Endothelial cell of umbilical vein (primary cell): ENCODE data around the gene KCNH1. TPM values are rescaled to one million over a fixed set of nuclear protein-coding genes. Genes with fewer than 3 reads are reported as not detected.

Source experiments
- BruUV-seq: library from RNA; stranded (reverse); fragments of 400-500 nt; replicated peaks from 2 replicates; lab custom pipeline; 2021; lab: Mats Ljungman, UMichigan
- CTCF ChIA-PET: fragments of 300-600, 350-600 bp; sonication (Branson Sonifier 250); formaldehyde crosslinking; loops from one replicate; lab custom pipeline; 2021; ENCODE audit warnings: antibody characterized with exemption, inconsistent platforms; lab: Charles Lee
- POLR2A ChIA-PET: fragments of 300-600, 350-600 bp; sonication (Branson Sonifier 250); formaldehyde crosslinking; loops from one replicate; lab custom pipeline; 2021; ENCODE audit warnings: antibody characterized with exemption, inconsistent platforms; lab: Charles Lee
- DNase-seq: peaks from one replicate; pipeline ENCODE4 v3.0.0-alpha.2; 2011; ENCODE audit warnings: low read depth, low spot score
- FAIRE-seq: peaks from 2 replicates; lab custom pipeline; 2011; peaks lifted over from hg19 to GRCh38; lab: Jason Lieb, UNC
- H2AFZ ChIP-seq: 2 replicates; pipeline ENCODE4 v1.6.0; 2012; ENCODE audit warnings: low read depth, low read length, control low read depth, inconsistent platforms
- H3K27ac ChIP-seq: 2 replicates; pipeline ENCODE4 v1.5.1; 2011; ENCODE audit warnings: low read depth, mild to moderate bottlenecking, control low read depth, low read length, moderate library complexity; ENCODE audit not compliant: insufficient read depth
- H3K27me3 ChIP-seq, 2 experiments: 2 replicates each; pipeline versions ENCODE4 v1.6.0 to v1.6.1; 2011; ENCODE audit warnings: low read length in 2 of 2, mixed read lengths in 1 of 2; ENCODE audit not compliant: control insufficient read depth in 2 of 2, insufficient read depth in 2 of 2
- H3K36me3 ChIP-seq, 2 experiments: 2 replicates in 1 of 2; 3 replicates in 1 of 2; pipeline ENCODE4 v1.5.1; 2011; ENCODE audit warnings: low read length in 2 of 2, mild to moderate bottlenecking in 1 of 2, moderate library complexity in 1 of 2; ENCODE audit not compliant: control insufficient read depth in 2 of 2, insufficient read depth in 2 of 2; ENCODE audit errors: extremely low read depth in 1 of 2
- H3K4me1 ChIP-seq: 3 replicates; pipeline ENCODE4 v1.5.1; 2011; ENCODE audit warnings: mild to moderate bottlenecking, low read length; ENCODE audit not compliant: control insufficient read depth, insufficient read depth; ENCODE audit errors: extremely low read depth
- H3K4me2 ChIP-seq: 2 replicates; pipeline ENCODE4 v1.6.1; 2011; ENCODE audit warnings: low read length, control low read depth, mixed read lengths; ENCODE audit not compliant: insufficient read depth
- H3K4me3 ChIP-seq, 3 experiments: fragments of 200-600 bp in 1 of 3; sonication (generic), shearing (Covaris generic) in 1 of 3; replicated peaks in 1 of 3; 2 replicates each; pipeline ENCODE4 v1.5.1; 2011 to 2016; ENCODE audit warnings: control low read depth in 3 of 3, low read length in 3 of 3, mild to moderate bottlenecking in 2 of 3, inconsistent platforms in 1 of 3, low read depth in 1 of 3, moderate library complexity in 1 of 3; ENCODE audit not compliant: insufficient read depth in 1 of 3
- H3K79me2 ChIP-seq: 2 replicates; pipeline ENCODE4 v1.6.0; 2012; ENCODE audit warnings: low read length, inconsistent platforms; ENCODE audit not compliant: control insufficient read depth, insufficient read depth
- H3K9ac ChIP-seq: replicated peaks from 2 replicates; pipeline ENCODE3; 2011; ENCODE audit warnings: low read length, control low read depth; ENCODE audit not compliant: insufficient read depth; ENCODE audit errors: extremely low read depth
- H3K9me1 ChIP-seq: replicated peaks from 3 replicates; pipeline ENCODE4 v1.6.0; 2011; ENCODE audit warnings: mild to moderate bottlenecking, low read length; ENCODE audit not compliant: control insufficient read depth, insufficient read depth; ENCODE audit errors: extremely low read depth
- H3K9me3 ChIP-seq: replicated peaks from 2 replicates; pipeline ENCODE4 v1.5.1; 2012; ENCODE audit warnings: low read length, inconsistent platforms; ENCODE audit not compliant: control insufficient read depth, insufficient read depth
- H4K20me1 ChIP-seq: replicated peaks from 2 replicates; pipeline ENCODE3; 2011; ENCODE audit warnings: mild to moderate bottlenecking, low read length; ENCODE audit not compliant: control insufficient read depth, insufficient read depth; ENCODE audit errors: extremely low read depth
- EZH2 ChIP-seq: IDR thresholded peaks from 2 replicates; pipeline ENCODE4 v1.6.1; 2012; ENCODE audit warnings: borderline replicate concordance, low read depth, mild to moderate bottlenecking, moderate library complexity, low read length, inconsistent platforms; ENCODE audit not compliant: severe bottlenecking
- FOS ChIP-seq: IDR thresholded peaks from 2 replicates; pipeline ENCODE4 v1.6.1; 2011; ENCODE audit warnings: mild to moderate bottlenecking, low read length, moderate library complexity, borderline replicate concordance; ENCODE audit not compliant: insufficient read depth
- GATA2 ChIP-seq: IDR thresholded peaks from 2 replicates; pipeline ENCODE4 v1.7.0; 2011; ENCODE audit warnings: low read depth, mild to moderate bottlenecking, moderate library complexity, mixed read lengths, low read length; ENCODE audit not compliant: insufficient read length, insufficient read depth
- JUN ChIP-seq: IDR thresholded peaks from 2 replicates; pipeline ENCODE4 v1.6.1; 2011; ENCODE audit warnings: borderline replicate concordance, low read depth; ENCODE audit not compliant: insufficient read length, insufficient read depth
- MYC ChIP-seq: IDR thresholded peaks from one replicate; pipeline ENCODE4 v1.6.1; 2011; ENCODE audit warnings: mild to moderate bottlenecking, low read depth, low read length
- POLR2A ChIP-seq: IDR thresholded peaks from 2 replicates; pipeline ENCODE4 v1.6.1; 2012; ENCODE audit warnings: low read depth, mild to moderate bottlenecking, control low read depth, low read length
- POLR2AphosphoS5 ChIP-seq: IDR thresholded peaks from 2 replicates; pipeline ENCODE4 v1.6.1; 2012; ENCODE audit warnings: low read depth, mild to moderate bottlenecking, control low read depth, low read length, moderate library complexity; ENCODE audit not compliant: insufficient read depth
- dilution Hi-C: fragments of 300-500 bp; cut with MboI; formaldehyde crosslinking; loops from one replicate; pipeline ENCODE4 v1.15.0; 2019; ENCODE audit warnings: low sequenced_read_pairs; ENCODE audit not compliant: extremely low pct_ligation_motif_present
- intact Hi-C: fragments of 100-400 bp; cut with micrococcal nuclease; formaldehyde crosslinking; loops from one replicate; pipeline ENCODE4 v1.10.0; 2022
- polyA plus RNA-seq, 4 experiments: library from polyadenylated mRNA; depleted of rRNA in 3 of 4; stranded (reverse) in 3 of 4; unstranded in 1 of 4; fragments of >200 nt; gene quantifications; 2 replicates each; pipeline versions ENCODE4 v1.2.1 to v1.2.3, GENCODE V29; 2011 to 2012; ENCODE audit warnings: missing spikeins in 1 of 4
- total RNA-seq: library from RNA; stranded (reverse); gene quantifications from 2 replicates; pipeline ENCODE4 v1.2.3, GENCODE V29; 2021
- TF ChIP-seq, protein P1 (sequence below), 2 donors: IDR thresholded peaks; 1 replicate in 1 of 2; 2 replicates in 1 of 2; pipeline ENCODE4 v1.5.1; 2011; ENCODE audit warnings: low read length in 2 of 2, mild to moderate bottlenecking in 2 of 2, moderate library complexity in 2 of 2, control low read depth in 1 of 2, inconsistent platforms in 1 of 2, low read depth in 1 of 2; ENCODE audit not compliant: insufficient read depth in 1 of 2; ENCODE audit errors: extremely low read depth in 1 of 2
- TF ChIP-seq, protein P2 (sequence below): IDR thresholded peaks from 2 replicates; pipeline ENCODE4 v1.6.1; 2011; ENCODE audit not compliant: insufficient read depth, insufficient read length

The KCNH1 gene
- total and polyA plus RNA-seq, 2 donors (not counting 3 experiments of a cell fraction or from before 2014, with no cell fraction given): not detected

DNA sequence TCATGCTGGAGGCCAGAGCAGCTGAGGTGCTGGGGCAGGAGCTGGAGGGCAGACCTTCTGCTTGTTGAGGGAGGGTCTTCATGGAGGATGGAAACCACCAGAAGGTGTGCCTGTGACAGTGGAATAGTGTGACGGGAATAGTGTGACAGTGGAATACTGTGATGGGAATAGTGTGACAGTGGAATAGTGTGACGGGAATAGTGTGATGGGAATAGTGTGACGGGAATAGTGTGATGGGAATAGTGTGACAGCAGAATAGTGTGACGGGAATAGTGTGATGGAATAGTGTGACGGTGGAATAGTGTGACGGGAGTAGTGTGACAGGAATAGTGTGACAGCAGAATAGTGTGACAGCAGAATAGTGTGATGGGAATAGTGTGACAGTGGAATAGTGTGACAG is 480.2 kb downstream of the KCNH1 start:
- BruUV-seq: no TSS peak
- Histone ChIP-seq H3K9ac (no peak overlapping the region), H3K9me3 (peaks cover 10% of the 10 kb centered on the region), H3K27ac (no peak overlapping the region), H4K20me1 (no peaks in the 10 kb centered on the region), H3K4me3 (no peak overlapping the region), H3K9me1 (no peaks in the 10 kb centered on the region), H2AFZ (no peak overlapping the region), H3K4me1 (no peaks in the 10 kb centered on the region), H3K27me3 (no peaks in the 10 kb centered on the region), H3K36me3 (no peaks in the 10 kb centered on the region), H3K79me2 (no peaks in the 10 kb centered on the region), H3K4me2 (no peak overlapping the region)
- ChIA-PET CTCF (interaction anchor here (0.6 kb wide), 1 partner anchor 24 kb away, joined by 3 read pairs; no protein-coding TSS in a partner anchor), POLR2A (no interaction called here)
- FAIRE-seq (peak; percentile 71), DNase-seq (peak; percentile 37)
- TF ChIP-seq, protein P1, sequence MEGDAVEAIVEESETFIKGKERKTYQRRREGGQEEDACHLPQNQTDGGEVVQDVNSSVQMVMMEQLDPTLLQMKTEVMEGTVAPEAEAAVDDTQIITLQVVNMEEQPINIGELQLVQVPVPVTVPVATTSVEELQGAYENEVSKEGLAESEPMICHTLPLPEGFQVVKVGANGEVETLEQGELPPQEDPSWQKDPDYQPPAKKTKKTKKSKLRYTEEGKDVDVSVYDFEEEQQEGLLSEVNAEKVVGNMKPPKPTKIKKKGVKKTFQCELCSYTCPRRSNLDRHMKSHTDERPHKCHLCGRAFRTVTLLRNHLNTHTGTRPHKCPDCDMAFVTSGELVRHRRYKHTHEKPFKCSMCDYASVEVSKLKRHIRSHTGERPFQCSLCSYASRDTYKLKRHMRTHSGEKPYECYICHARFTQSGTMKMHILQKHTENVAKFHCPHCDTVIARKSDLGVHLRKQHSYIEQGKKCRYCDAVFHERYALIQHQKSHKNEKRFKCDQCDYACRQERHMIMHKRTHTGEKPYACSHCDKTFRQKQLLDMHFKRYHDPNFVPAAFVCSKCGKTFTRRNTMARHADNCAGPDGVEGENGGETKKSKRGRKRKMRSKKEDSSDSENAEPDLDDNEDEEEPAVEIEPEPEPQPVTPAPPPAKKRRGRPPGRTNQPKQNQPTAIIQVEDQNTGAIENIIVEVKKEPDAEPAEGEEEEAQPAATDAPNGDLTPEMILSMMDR (IDR thresholded peaks at IDR 0.05; ENCODE audit: extremely low read depth in 1 of 2, insufficient read depth in 1 of 2, low read depth in 1 of 2, low read length in 2 of 2): no peak
- TF ChIP-seq MYC: no peak
- TF ChIP-seq POLR2A: no peak
- TF ChIP-seq GATA2: no peak
- TF ChIP-seq, protein P2, sequence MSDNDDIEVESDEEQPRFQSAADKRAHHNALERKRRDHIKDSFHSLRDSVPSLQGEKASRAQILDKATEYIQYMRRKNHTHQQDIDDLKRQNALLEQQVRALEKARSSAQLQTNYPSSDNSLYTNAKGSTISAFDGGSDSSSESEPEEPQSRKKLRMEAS: no peak
- no peak for TF ChIP-seq FOS
- no peak for TF ChIP-seq EZH2
- TF ChIP-seq JUN: no peak
- TF ChIP-seq POLR2AphosphoS5: no peak
- dilution Hi-C loops: no loop called here
- intact Hi-C loops: no loop called here
